Vagina (tissue), 2 donors: ENCODE results near the gene WWC2.

ENCODE experiments used
- POLR2A ChIP-seq, 2 donors: fragments of 450-650 bp; IDR thresholded peaks; one replicate each; pipeline ENCODE4 v1.6.1; 2017; ENCODE audit warnings: antibody characterized with exemption in 2 of 2, mild to moderate bottlenecking in 2 of 2, moderate library complexity in 2 of 2
- POLR2AphosphoS5 ChIP-seq, 2 donors: sonication (generic); formaldehyde crosslinking; IDR thresholded peaks; one replicate each; pipeline ENCODE4 v1.9.0; 2017; ENCODE audit warnings: antibody characterized with exemption in 2 of 2, mild to moderate bottlenecking in 2 of 2, low read depth in 1 of 2; ENCODE audit not compliant: insufficient read depth in 1 of 2

- TF ChIP-seq POLR2AphosphoS5 (IDR thresholded peaks at IDR 0.05; ENCODE audit: insufficient read depth in 1 of 2, low read depth in 1 of 2) (no peak), POLR2A (IDR thresholded peaks at IDR 0.05) (no peak)
Observed at GRCh38 chr4:183220236-183220635, 121.2 kb downstream of the WWC2 start.
